Measurements from ENCODE around the gene ABCG1. TPM values are rescaled to one million over a fixed set of nuclear protein-coding genes. Genes with fewer than 3 reads are reported as not detected.
A peak's percentile ranks its signal among the peaks of the same experiment; 100 is the strongest.

The ABCG1 gene
- total and polyA plus RNA-seq, 2 experiments from 2014 or later = 1.3 to 4.4 TPM

- no peak for ATAC-seq
- DNase-seq (ENCODE audit: low spot score) = no peak
Measured at GRCh38 chr21:42297377-42297776, 78.4 kb downstream of the ABCG1 start.

GRCh38 chr21:42298237-42298636 lies 79.3 kb downstream of the ABCG1 start:
- ATAC-seq = peak; percentile 70
- Mint-ChIP-seq H3K4me1 (peaks cover 9% of the 10 kb centered on the region), H3K27ac (no peak overlapping the region), H3K4me3 (no peak overlapping the region), H3K36me3 (ENCODE audit: low read depth) (peaks cover 2% of the 10 kb centered on the region; the same call in 1 of the 3 replicates), H3K27me3 (ENCODE audit: insufficient read depth, low read depth, poor library complexity) (peaks cover 17% of the 10 kb centered on the region), H3K9me3 (no peaks in the 10 kb centered on the region)
- H3K9me2 ChIP-seq (ENCODE audit: insufficient read depth) = no peaks in the 10 kb centered on the region
- H3F3A ChIP-seq (replicated peaks; ENCODE audit: low read depth) = no peaks in the 10 kb centered on the region
- H3K4me1 ChIP-seq (ENCODE audit: insufficient read depth) = no peaks in the 10 kb centered on the region
- H3K27ac ChIP-seq (ENCODE audit: low read depth) = no peak overlapping the region
- H3K79me2 ChIP-seq (replicated peaks; ENCODE audit: insufficient read depth) = no peaks in the 10 kb centered on the region
- no peak for DNase-seq (ENCODE audit: low spot score)
- no peaks in the 10 kb centered on the region for H4K20me1 ChIP-seq (replicated peaks; ENCODE audit: insufficient read depth)
- H2AFZ ChIP-seq = no peak overlapping the region
- H3K4me2 ChIP-seq = no peak overlapping the region
- H3K4me3 ChIP-seq = no peak overlapping the region
- H3K27me3 ChIP-seq (ENCODE audit: insufficient read depth) = no peaks in the 10 kb centered on the region
- no peaks in the 10 kb centered on the region for H3K36me3 ChIP-seq (ENCODE audit: insufficient read depth)
- no peak for TF ChIP-seq EZH2 (IDR thresholded peaks at IDR 0.05; ENCODE audit: low read depth, unreplicated experiment)
- TF ChIP-seq ZNF114 (CRISPR knock-in tag; IDR thresholded peaks at IDR 0.05) = no peak
- TF ChIP-seq EZH2phosphoT487 (IDR thresholded peaks at IDR 0.05; ENCODE audit: unreplicated experiment) = no peak
- no peak for TF ChIP-seq ZNF331 (CRISPR knock-in tag; IDR thresholded peaks at IDR 0.05; ENCODE audit: low read depth)
- TF ChIP-seq CREB1 (CRISPR knock-in tag; IDR thresholded peaks at IDR 0.05; ENCODE audit: low read depth) = no peak
- TF ChIP-seq CTCF (conservative IDR thresholded peaks at IDR 0.05; ENCODE audit: low read depth in 2 of 2) = no peak
- no peak for TF ChIP-seq NANOG (IDR thresholded peaks at IDR 0.05; ENCODE audit: borderline replicate concordance)
- TF ChIP-seq JUNB (IDR thresholded peaks at IDR 0.05; ENCODE audit: unreplicated experiment) = no peak
- TF ChIP-seq POLR2AphosphoS5 (IDR thresholded peaks at IDR 0.05; ENCODE audit: low read depth) = no peak
- no peak for TF ChIP-seq REST (IDR thresholded peaks at IDR 0.05; ENCODE audit: unreplicated experiment)
- no peak for TF ChIP-seq ETS1 (IDR thresholded peaks at IDR 0.05)
- TF ChIP-seq STAT1 (IDR thresholded peaks at IDR 0.05; ENCODE audit: unreplicated experiment) = no peak

More at GRCh38 chr21:42297377-42297776, 78.4 kb downstream of the ABCG1 start:
- Histone ChIP-seq H3K4me1 (ENCODE audit: insufficient read depth) (no peaks in the 10 kb centered on the region), H3K27ac (ENCODE audit: low read depth) (no peak overlapping the region), H3K4me2 (no peak overlapping the region), H3F3A (replicated peaks; ENCODE audit: low read depth) (no peaks in the 10 kb centered on the region), H3K4me3 (no peak overlapping the region), H3K36me3 (ENCODE audit: insufficient read depth) (no peaks in the 10 kb centered on the region), H3K9me2 (ENCODE audit: insufficient read depth) (no peaks in the 10 kb centered on the region), H3K79me2 (replicated peaks; ENCODE audit: insufficient read depth) (no peaks in the 10 kb centered on the region), H4K20me1 (replicated peaks; ENCODE audit: insufficient read depth) (no peaks in the 10 kb centered on the region), H2AFZ (no peak overlapping the region), H3K27me3 (ENCODE audit: insufficient read depth) (no peaks in the 10 kb centered on the region)
- Mint-ChIP-seq H3K4me3 (no peak overlapping the region), H3K4me1 (peaks cover 9% of the 10 kb centered on the region), H3K27ac (no peak overlapping the region), H3K27me3 (ENCODE audit: insufficient read depth, low read depth, poor library complexity) (peaks cover 17% of the 10 kb centered on the region), H3K36me3 (ENCODE audit: low read depth) (peaks cover 2% of the 10 kb centered on the region; the same call in 1 of the 3 replicates), H3K9me3 (no peaks in the 10 kb centered on the region)
- TF ChIP-seq ZNF114 (CRISPR knock-in tag; IDR thresholded peaks at IDR 0.05) (no peak), POLR2AphosphoS5 (IDR thresholded peaks at IDR 0.05; ENCODE audit: low read depth) (no peak), CREB1 (CRISPR knock-in tag; IDR thresholded peaks at IDR 0.05; ENCODE audit: low read depth) (no peak), CTCF (conservative IDR thresholded peaks at IDR 0.05; ENCODE audit: low read depth in 2 of 2) (no peak)

All from GM23338 (cell line).